ENCODE measurements around the gene CCDC8.
"Not testable (repeated sequence)": the region's sequence is repeated elsewhere in the genome, so short reads cannot be mapped to it uniquely, and the experiment has no call there.

CCDC8 gene

GRCh38 chr19:46378268-46378667 is 35.1 kb downstream of the CCDC8 start:
- no peak for DNase-seq

- no peak for DNase-seq
These were observed 36.9 kb downstream of the CCDC8 start for GRCh38 chr19:46376241-46377153.

GRCh38 chr19:46375476-46376067 is 37.8 kb downstream of the CCDC8 start:
- DNase-seq, result not testable (repeated sequence)

- no peak for DNase-seq
These were observed 38.6 kb downstream of the CCDC8 start for GRCh38 chr19:46374536-46375475.

GRCh38 chr19:46373491-46374359 is 39.6 kb downstream of the CCDC8 start:
- DNase-seq, result peak; percentile 47

- DNase-seq, result no peak
These were observed 40.4 kb downstream of the CCDC8 start for GRCh38 chr19:46372901-46373490.

GRCh38 chr19:46371371-46371901 is 41.9 kb downstream of the CCDC8 start:
- DNase-seq, result no peak

- no peak for DNase-seq
These were observed 43.5 kb downstream of the CCDC8 start for GRCh38 chr19:46369817-46370216.

GRCh38 chr19:46368116-46368515 is 45.2 kb downstream of the CCDC8 start:
- DNase-seq, result no peak

GRCh38 chr19:46367426-46367825 is 45.9 kb downstream of the CCDC8 start:
- DNase-seq, result no peak

GRCh38 chr19:46366620-46367292 is 46.6 kb downstream of the CCDC8 start:
- no peak for DNase-seq

- no peak for DNase-seq
These were observed 47.8 kb downstream of the CCDC8 start for GRCh38 chr19:46365561-46365960.

GRCh38 chr19:46364359-46364758 is 49.0 kb downstream of the CCDC8 start:
- no peak for DNase-seq

- DNase-seq, result no peak
These were observed 51.4 kb downstream of the CCDC8 start for GRCh38 chr19:46361915-46362314.

Data from NCI-H2227 treated with DMSO at 0.1 percent for 48 hours (cell line).